NCI-H510A (cell line): Measurements from ENCODE around the gene APOLD1.
A peak's percentile ranks its signal among the peaks of the same experiment; 100 is the strongest.
"Not testable (repeated sequence)": the region's sequence is repeated elsewhere in the genome, so short reads cannot be mapped to it uniquely, and the experiment has no call there.

Source experiments
- DNase-seq: peaks from one replicate; lab custom pipeline; 2025; lab: John Stamatoyannopoulos, UW

APOLD1 gene

GRCh38 chr12:12786706-12787601, 1.5 kb downstream of the APOLD1 start:
- DNase-seq, result peak; percentile 46

- DNase-seq, result no peak
These were observed 2.7 kb downstream of the APOLD1 start for GRCh38 chr12:12788131-12788530.

GRCh38 chr12:12788675-12789368, 3.4 kb downstream of the APOLD1 start:
- DNase-seq, result peak; percentile 45

- DNase-seq, result no peak
These were observed 5.5 kb downstream of the APOLD1 start for GRCh38 chr12:12790956-12791355.

- no peak for DNase-seq
These were observed 6.4 kb downstream of the APOLD1 start for GRCh38 chr12:12791756-12792369.

- DNase-seq, result no peak
These were observed 7.0 kb downstream of the APOLD1 start for GRCh38 chr12:12792421-12792820.

GRCh38 chr12:12794686-12795085, 9.2 kb downstream of the APOLD1 start:
- DNase-seq, result no peak

- DNase-seq, result no peak
These were observed 10.7 kb downstream of the APOLD1 start for GRCh38 chr12:12796171-12796570.

- DNase-seq, result no peak
These were observed 11.7 kb downstream of the APOLD1 start for GRCh38 chr12:12796928-12797793.

GRCh38 chr12:12797794-12798152, 12.3 kb downstream of the APOLD1 start:
- DNase-seq, result no peak

- no peak for DNase-seq
These were observed 13.0 kb downstream of the APOLD1 start for GRCh38 chr12:12798480-12798879.

GRCh38 chr12:12799163-12799920, 13.9 kb downstream of the APOLD1 start:
- no peak for DNase-seq

- DNase-seq, result no peak
These were observed 15.1 kb downstream of the APOLD1 start for GRCh38 chr12:12800406-12801180.

GRCh38 chr12:12801656-12802055, 16.2 kb downstream of the APOLD1 start:
- not testable (repeated sequence) for DNase-seq

GRCh38 chr12:12803186-12803585, 17.7 kb downstream of the APOLD1 start:
- DNase-seq, result no peak

GRCh38 chr12:12804011-12804410, 18.6 kb downstream of the APOLD1 start:
- no peak for DNase-seq

GRCh38 chr12:12804432-12804886, 19.0 kb downstream of the APOLD1 start:
- DNase-seq, result no peak

GRCh38 chr12:12806784-12807516, 21.5 kb downstream of the APOLD1 start:
- DNase-seq, result no peak

GRCh38 chr12:12807517-12807903, 22.1 kb downstream of the APOLD1 start:
- DNase-seq, result not testable (repeated sequence)
